HG03175 (cell line): ENCODE results near the gene LINC00237.

ENCODE experiments used
- ATAC-seq: cut with Tn5 transposase; IDR thresholded peaks from one replicate; pipeline ENCODE4 v1.9.1; 2021; ENCODE audit warnings: mild to moderate bottlenecking, moderate library complexity; ENCODE audit not compliant: unreplicated experiment

LINC00237 gene

GRCh38 chr20:21052241-21052640 lies 53.9 kb downstream of the LINC00237 start:
- no peak for ATAC-seq

GRCh38 chr20:21050710-21051109 lies 55.4 kb downstream of the LINC00237 start:
- ATAC-seq: no peak

- ATAC-seq: no peak
These were observed 56.8 kb downstream of the LINC00237 start for GRCh38 chr20:21049305-21049828.

GRCh38 chr20:21048841-21049273 lies 57.3 kb downstream of the LINC00237 start:
- no peak for ATAC-seq

DNA sequence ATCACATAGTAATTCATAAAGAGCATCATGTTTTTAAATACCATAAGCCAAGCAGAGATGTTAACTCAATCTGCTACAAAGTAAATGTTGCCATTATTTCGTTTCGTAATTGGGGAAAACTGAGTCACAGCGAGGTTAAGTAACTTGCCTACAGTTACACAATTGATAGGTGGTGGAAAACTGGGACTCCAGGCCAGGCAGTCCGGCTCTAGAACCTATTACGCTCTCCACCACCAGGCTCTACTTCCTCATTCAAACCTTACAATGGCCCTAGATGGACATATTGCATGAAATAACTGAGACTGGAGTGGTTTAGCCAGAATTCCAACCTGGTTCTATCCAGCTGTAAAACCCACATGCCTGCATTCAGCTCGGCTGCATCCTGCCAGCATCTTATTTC lies 58.2 kb downstream of the LINC00237 start:
- ATAC-seq: no peak

- ATAC-seq: no peak
These were observed 59.6 kb downstream of the LINC00237 start for GRCh38 chr20:21046413-21047070.
